Suprapubic skin (tissue), 3 donors: Measurements from ENCODE around the gene SLC10A3.

ENCODE experiments used
- CTCF ChIP-seq, 2 donors: fragments of 200-600 bp in 1 of 2; fragments of 450-650 bp in 1 of 2; sonication (generic) in 1 of 2; IDR thresholded peaks; one replicate each; pipeline ENCODE4 v1.5.1; 2016 to 2019; ENCODE audit warnings: antibody characterized with exemption in 2 of 2, mild to moderate bottlenecking in 1 of 2, moderate library complexity in 1 of 2
- EP300 ChIP-seq: sonication (generic); formaldehyde crosslinking; IDR thresholded peaks from one replicate; pipeline ENCODE4 v1.6.1; 2017; ENCODE audit warnings: antibody characterized with exemption
- POLR2A ChIP-seq, 2 donors: fragments of 450-650 bp; IDR thresholded peaks; one replicate each; pipeline ENCODE4 v1.6.1; 2017; ENCODE audit warnings: antibody characterized with exemption in 2 of 2, mild to moderate bottlenecking in 2 of 2, moderate library complexity in 2 of 2

GRCh38 chrX:154478728-154479622 lies 11.5 kb downstream of the SLC10A3 start, which contains the start of gene LAGE3:
- peak in 1 of 2 donors; percentile 25 for TF ChIP-seq POLR2A (IDR thresholded peaks at IDR 0.05)
- TF ChIP-seq CTCF (IDR thresholded peaks at IDR 0.05): no peak
- TF ChIP-seq EP300: no peak
